Central memory CD4-positive, alpha-beta T cell (primary cell): Measurements from ENCODE around the gene NRDE2.
"Not testable (repeated sequence)": the region's sequence is repeated elsewhere in the genome, so short reads cannot be mapped to it uniquely, and the experiment has no call there.

Experiments used
- DNase-seq: peaks from one replicate; pipeline ENCODE4 v3.0.0; 2022

The NRDE2 gene

GRCh38 chr14:90273532-90273931, 58.2 kb downstream of the NRDE2 start:
- DNase-seq = no peak

- DNase-seq = no peak
Observed at GRCh38 chr14:90272523-90272922, 59.2 kb downstream of the NRDE2 start.

- no peak for DNase-seq
Observed at GRCh38 chr14:90268420-90268819, 63.3 kb downstream of the NRDE2 start.

GRCh38 chr14:90266441-90267154, 65.1 kb downstream of the NRDE2 start:
- no peak for DNase-seq

- DNase-seq = peak; percentile 17
Observed at GRCh38 chr14:90263748-90264449, 67.8 kb downstream of the NRDE2 start.

GRCh38 chr14:90256354-90257131, 75.2 kb downstream of the NRDE2 start, which contains the start of gene PSMC1:
Gene PSMC1 (plus strand): TSS chr14:90256553. CDS start chr14:90256598, 45 bp downstream.
- DNase-seq = peak; percentile 78

- no peak for DNase-seq
Observed at GRCh38 chr14:90255871-90256270, 75.9 kb downstream of the NRDE2 start.

- no peak for DNase-seq
Observed at GRCh38 chr14:90253826-90254225, 77.9 kb downstream of the NRDE2 start.

GRCh38 chr14:90248594-90248993, 83.1 kb downstream of the NRDE2 start:
- no peak for DNase-seq

GRCh38 chr14:90247441-90247840, 84.3 kb downstream of the NRDE2 start:
- DNase-seq = not testable (repeated sequence)

GRCh38 chr14:90246936-90247335, 84.8 kb downstream of the NRDE2 start:
- DNase-seq = no peak

GRCh38 chr14:90242444-90242843, 89.3 kb downstream of the NRDE2 start:
- no peak for DNase-seq

GRCh38 chr14:90239139-90239538, 92.6 kb downstream of the NRDE2 start:
- no peak for DNase-seq

GRCh38 chr14:90235179-90235976, 96.4 kb downstream of the NRDE2 start:
- peak; percentile 21 for DNase-seq

- not testable (repeated sequence) for DNase-seq
Observed at GRCh38 chr14:90229942-90230341, 101.8 kb downstream of the NRDE2 start.

GRCh38 chr14:90228478-90228877, 103.3 kb downstream of the NRDE2 start:
- DNase-seq = no peak
